ENCODE data around the gene CDC42BPA. TPM values are rescaled to one million over a fixed set of nuclear protein-coding genes. Genes with fewer than 3 reads are reported as not detected.

Gene CDC42BPA
- total RNA-seq, 1 donor from 2014 or later = 95.7 TPM

GRCh38 chr1:227042292-227042691 lies 276.0 kb downstream of the CDC42BPA start:
- H3K4me1 Mint-ChIP-seq (ENCODE audit: unreplicated experiment) = peaks cover 3% of the 10 kb centered on the region
- no peak overlapping the region for H3K27ac Mint-ChIP-seq (ENCODE audit: unreplicated experiment)
- H3K36me3 Mint-ChIP-seq (ENCODE audit: unreplicated experiment) = peaks cover 70% of the 10 kb centered on the region
- no peaks in the 10 kb centered on the region for H3K27me3 Mint-ChIP-seq (ENCODE audit: unreplicated experiment)
- peaks cover 4% of the 10 kb centered on the region for H3K9me3 Mint-ChIP-seq (ENCODE audit: unreplicated experiment)
- DNase-seq (ENCODE audit: extremely low spot score, unreplicated experiment) = no peak
- no peak overlapping the region for H3K4me3 Mint-ChIP-seq (ENCODE audit: unreplicated experiment)
- TF ChIP-seq, protein P1, sequence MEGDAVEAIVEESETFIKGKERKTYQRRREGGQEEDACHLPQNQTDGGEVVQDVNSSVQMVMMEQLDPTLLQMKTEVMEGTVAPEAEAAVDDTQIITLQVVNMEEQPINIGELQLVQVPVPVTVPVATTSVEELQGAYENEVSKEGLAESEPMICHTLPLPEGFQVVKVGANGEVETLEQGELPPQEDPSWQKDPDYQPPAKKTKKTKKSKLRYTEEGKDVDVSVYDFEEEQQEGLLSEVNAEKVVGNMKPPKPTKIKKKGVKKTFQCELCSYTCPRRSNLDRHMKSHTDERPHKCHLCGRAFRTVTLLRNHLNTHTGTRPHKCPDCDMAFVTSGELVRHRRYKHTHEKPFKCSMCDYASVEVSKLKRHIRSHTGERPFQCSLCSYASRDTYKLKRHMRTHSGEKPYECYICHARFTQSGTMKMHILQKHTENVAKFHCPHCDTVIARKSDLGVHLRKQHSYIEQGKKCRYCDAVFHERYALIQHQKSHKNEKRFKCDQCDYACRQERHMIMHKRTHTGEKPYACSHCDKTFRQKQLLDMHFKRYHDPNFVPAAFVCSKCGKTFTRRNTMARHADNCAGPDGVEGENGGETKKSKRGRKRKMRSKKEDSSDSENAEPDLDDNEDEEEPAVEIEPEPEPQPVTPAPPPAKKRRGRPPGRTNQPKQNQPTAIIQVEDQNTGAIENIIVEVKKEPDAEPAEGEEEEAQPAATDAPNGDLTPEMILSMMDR (IDR thresholded peaks at IDR 0.05) = no peak

DNA sequence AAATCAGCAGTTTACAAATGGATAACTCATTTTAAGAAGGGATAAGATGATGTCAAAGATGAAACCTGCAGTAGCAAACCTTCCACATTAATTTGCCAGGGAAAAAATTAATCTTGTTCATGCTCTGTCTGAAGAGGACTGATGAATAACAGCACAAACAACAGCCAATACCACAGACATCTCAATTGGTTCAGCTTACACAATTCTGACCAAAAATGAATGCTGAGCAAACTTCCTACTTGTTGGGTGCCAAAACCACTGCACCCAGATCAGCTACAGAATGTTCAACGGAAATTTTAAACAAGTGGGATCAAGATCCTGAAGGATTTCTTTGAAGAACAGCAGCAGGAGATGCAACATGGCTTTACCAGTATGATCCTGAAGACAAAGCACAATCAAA lies 279.9 kb downstream of the CDC42BPA start:
- H3K27ac Mint-ChIP-seq (ENCODE audit: unreplicated experiment) = no peak overlapping the region
- DNase-seq (ENCODE audit: extremely low spot score, unreplicated experiment) = no peak
- H3K36me3 Mint-ChIP-seq (ENCODE audit: unreplicated experiment) = peaks cover 56% of the 10 kb centered on the region
- no peaks in the 10 kb centered on the region for H3K27me3 Mint-ChIP-seq (ENCODE audit: unreplicated experiment)
- peaks cover 5% of the 10 kb centered on the region for H3K4me1 Mint-ChIP-seq (ENCODE audit: unreplicated experiment)
- no peak overlapping the region for H3K4me3 Mint-ChIP-seq (ENCODE audit: unreplicated experiment)
- H3K9me3 Mint-ChIP-seq (ENCODE audit: unreplicated experiment) = no peaks in the 10 kb centered on the region
- TF ChIP-seq, protein P1 (IDR thresholded peaks at IDR 0.05) = no peak

DNA sequence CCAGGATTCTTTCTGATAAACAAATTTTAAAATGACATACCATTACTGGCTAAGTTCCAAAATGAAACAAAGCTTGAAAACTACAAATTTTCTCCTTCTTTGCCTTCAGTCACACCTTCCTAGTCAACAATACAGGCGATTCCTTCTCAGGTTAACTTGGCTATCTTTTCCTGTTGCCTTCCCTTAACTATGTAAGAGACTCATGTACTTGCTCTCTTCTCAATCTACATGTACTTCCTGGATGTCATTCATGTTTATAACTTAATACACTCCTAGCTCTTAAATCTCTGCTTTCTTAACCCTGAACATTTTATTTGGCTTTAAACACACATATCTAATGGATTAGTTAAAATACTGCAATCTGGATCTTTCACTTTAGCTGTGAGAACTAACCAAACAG lies 281.2 kb downstream of the CDC42BPA start:
- Mint-ChIP-seq H3K9me3 (ENCODE audit: unreplicated experiment) (no peaks in the 10 kb centered on the region), H3K27ac (ENCODE audit: unreplicated experiment) (no peak overlapping the region), H3K4me3 (ENCODE audit: unreplicated experiment) (no peak overlapping the region), H3K4me1 (ENCODE audit: unreplicated experiment) (peaks cover 5% of the 10 kb centered on the region), H3K27me3 (ENCODE audit: unreplicated experiment) (no peaks in the 10 kb centered on the region), H3K36me3 (ENCODE audit: unreplicated experiment) (peaks cover 60% of the 10 kb centered on the region)
- no peak for DNase-seq (ENCODE audit: extremely low spot score, unreplicated experiment)
- TF ChIP-seq, protein P1 (IDR thresholded peaks at IDR 0.05) = no peak

DNA sequence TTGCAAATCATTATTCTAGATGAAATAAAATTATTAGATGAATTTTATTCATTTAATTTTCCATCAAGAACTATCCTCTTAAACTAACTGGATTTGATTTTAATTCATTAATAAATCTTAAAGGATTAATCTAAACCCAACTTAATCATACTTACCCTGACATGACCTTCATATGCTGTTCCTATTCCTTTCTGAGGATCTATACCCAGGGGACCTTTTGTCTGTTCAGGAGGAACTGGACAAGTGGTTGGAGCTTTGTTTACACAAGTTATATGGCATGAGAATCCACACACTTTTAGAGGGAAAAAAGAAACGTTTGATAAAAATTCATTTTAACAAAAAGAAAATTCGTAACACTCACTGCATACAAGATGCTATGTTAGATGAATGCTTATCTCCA lies 283.0 kb downstream of the CDC42BPA start:
- H3K4me3 Mint-ChIP-seq (ENCODE audit: unreplicated experiment) = no peak overlapping the region
- peaks cover 5% of the 10 kb centered on the region for H3K4me1 Mint-ChIP-seq (ENCODE audit: unreplicated experiment)
- no peaks in the 10 kb centered on the region for H3K27me3 Mint-ChIP-seq (ENCODE audit: unreplicated experiment)
- H3K27ac Mint-ChIP-seq (ENCODE audit: unreplicated experiment) = no peak overlapping the region
- TF ChIP-seq, protein P1 (IDR thresholded peaks at IDR 0.05) = no peak
- no peaks in the 10 kb centered on the region for H3K9me3 Mint-ChIP-seq (ENCODE audit: unreplicated experiment)
- no peak for DNase-seq (ENCODE audit: extremely low spot score, unreplicated experiment)
- H3K36me3 Mint-ChIP-seq (ENCODE audit: unreplicated experiment) = peaks cover 59% of the 10 kb centered on the region

- DNase-seq (ENCODE audit: extremely low spot score, unreplicated experiment) = no peak
- TF ChIP-seq, protein P1 (IDR thresholded peaks at IDR 0.05) = no peak
- peaks cover 5% of the 10 kb centered on the region for H3K4me1 Mint-ChIP-seq (ENCODE audit: unreplicated experiment)
- H3K9me3 Mint-ChIP-seq (ENCODE audit: unreplicated experiment) = no peaks in the 10 kb centered on the region
- H3K4me3 Mint-ChIP-seq (ENCODE audit: unreplicated experiment) = no peak overlapping the region
- H3K27ac Mint-ChIP-seq (ENCODE audit: unreplicated experiment) = no peak overlapping the region
- no peaks in the 10 kb centered on the region for H3K27me3 Mint-ChIP-seq (ENCODE audit: unreplicated experiment)
- H3K36me3 Mint-ChIP-seq (ENCODE audit: unreplicated experiment) = peaks cover 60% of the 10 kb centered on the region
Observed at GRCh38 chr1:227033880-227034279, 284.4 kb downstream of the CDC42BPA start.

Data from osteocyte (in vitro differentiated cells).